Activated naive CD4-positive, alpha-beta T cell treated with anti-CD3 and anti-CD28 coated beads, Interleukin-2, amount 50 U/mL, for 24 hours (primary cell): ENCODE data around the gene TMEM273.

Experiments used
- H3K27ac Mint-ChIP-seq: one replicate; pipeline ENCODE4 v1.8.0; 2021; ENCODE audit warnings: mild to moderate bottlenecking, mixed read lengths
- H3K27me3 Mint-ChIP-seq: one replicate; pipeline ENCODE4 v1.8.0; 2021; ENCODE audit warnings: mixed read lengths
- H3K36me3 Mint-ChIP-seq: one replicate; pipeline ENCODE4 v1.8.0; 2021; ENCODE audit warnings: mixed read lengths
- H3K4me1 Mint-ChIP-seq: one replicate; pipeline ENCODE4 v1.8.0; 2021; ENCODE audit warnings: mixed read lengths
- H3K4me3 Mint-ChIP-seq: one replicate; pipeline ENCODE4 v1.8.0; 2021; ENCODE audit warnings: mild to moderate bottlenecking, mixed read lengths
- H3K9me3 Mint-ChIP-seq: one replicate; pipeline ENCODE4 v1.8.0; 2021; ENCODE audit warnings: mixed read lengths

TMEM273 gene

DNA sequence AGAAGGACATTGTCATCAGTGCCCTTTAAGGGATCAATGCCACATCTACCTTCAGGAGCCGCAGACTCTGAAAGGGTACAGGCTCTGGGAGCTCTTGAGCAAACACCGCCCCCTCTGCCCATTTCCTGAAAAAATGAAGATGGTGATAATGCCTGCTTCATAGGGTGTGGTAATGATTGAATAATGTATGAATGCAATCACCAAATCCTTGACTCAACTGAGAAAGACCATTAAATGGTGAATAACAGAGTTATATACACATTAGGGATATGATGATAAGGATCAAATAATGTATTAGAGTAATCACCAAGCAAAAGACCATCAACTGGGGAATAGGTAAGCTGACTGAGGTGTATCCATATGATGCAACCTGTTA is 55.8 kb downstream of the TMEM273 start:
- H3K9me3 Mint-ChIP-seq: no peaks in the 10 kb centered on the region
- no peaks in the 10 kb centered on the region for H3K36me3 Mint-ChIP-seq
- no peak overlapping the region for H3K4me3 Mint-ChIP-seq
- no peaks in the 10 kb centered on the region for H3K4me1 Mint-ChIP-seq
- peaks cover 9% of the 10 kb centered on the region for H3K27me3 Mint-ChIP-seq
- H3K27ac Mint-ChIP-seq: no peak overlapping the region

- no peak overlapping the region for H3K27ac Mint-ChIP-seq
- H3K4me1 Mint-ChIP-seq: no peaks in the 10 kb centered on the region
- no peaks in the 10 kb centered on the region for H3K36me3 Mint-ChIP-seq
- H3K27me3 Mint-ChIP-seq: peaks cover 9% of the 10 kb centered on the region
- H3K4me3 Mint-ChIP-seq: no peak overlapping the region
- no peaks in the 10 kb centered on the region for H3K9me3 Mint-ChIP-seq
Measured at GRCh38 chr10:49131507-49132361, 56.5 kb downstream of the TMEM273 start.

GRCh38 chr10:49129376-49129775 is 58.8 kb downstream of the TMEM273 start:
- Mint-ChIP-seq H3K4me1 (no peaks in the 10 kb centered on the region), H3K4me3 (no peak overlapping the region), H3K27ac (no peak overlapping the region), H3K36me3 (no peaks in the 10 kb centered on the region), H3K27me3 (peaks cover 6% of the 10 kb centered on the region), H3K9me3 (no peaks in the 10 kb centered on the region)

- Mint-ChIP-seq H3K4me3 (no peak overlapping the region), H3K36me3 (no peaks in the 10 kb centered on the region), H3K27me3 (peaks cover 6% of the 10 kb centered on the region), H3K9me3 (no peaks in the 10 kb centered on the region), H3K27ac (no peak overlapping the region), H3K4me1 (no peaks in the 10 kb centered on the region)
Measured at GRCh38 chr10:49128854-49129253, 59.3 kb downstream of the TMEM273 start.

GRCh38 chr10:49123981-49124950 is 63.9 kb downstream of the TMEM273 start:
- H3K4me1 Mint-ChIP-seq: no peaks in the 10 kb centered on the region
- H3K27ac Mint-ChIP-seq: no peak overlapping the region
- H3K9me3 Mint-ChIP-seq: no peaks in the 10 kb centered on the region
- H3K4me3 Mint-ChIP-seq: no peak overlapping the region
- peaks cover 4% of the 10 kb centered on the region for H3K27me3 Mint-ChIP-seq
- H3K36me3 Mint-ChIP-seq: no peaks in the 10 kb centered on the region

- H3K9me3 Mint-ChIP-seq: no peaks in the 10 kb centered on the region
- H3K27ac Mint-ChIP-seq: no peak overlapping the region
- H3K4me3 Mint-ChIP-seq: no peak overlapping the region
- H3K4me1 Mint-ChIP-seq: no peaks in the 10 kb centered on the region
- no peaks in the 10 kb centered on the region for H3K36me3 Mint-ChIP-seq
- peaks cover 6% of the 10 kb centered on the region for H3K27me3 Mint-ChIP-seq
Measured at GRCh38 chr10:49120911-49121310, 67.3 kb downstream of the TMEM273 start.

DNA sequence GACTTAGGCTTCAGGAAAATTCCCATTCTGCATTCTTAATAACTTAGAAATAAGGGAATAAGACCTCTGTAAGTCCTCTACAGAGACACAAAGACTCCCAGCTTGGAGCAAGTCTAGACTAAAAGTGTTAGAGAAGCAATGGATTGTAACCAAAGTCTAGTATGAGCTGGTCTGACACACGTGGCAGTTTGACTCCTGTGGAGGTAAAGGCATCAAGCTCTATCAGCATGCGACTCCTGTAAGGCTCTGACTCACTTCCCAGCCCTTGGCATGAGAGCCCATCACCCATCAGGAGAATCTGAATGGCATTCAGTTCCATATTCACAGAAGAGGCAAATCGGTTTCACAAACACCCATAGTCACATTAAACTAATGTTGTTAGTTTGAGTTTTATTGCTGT is 68.4 kb downstream of the TMEM273 start:
- Mint-ChIP-seq H3K4me1 (peaks cover 1% of the 10 kb centered on the region), H3K9me3 (no peaks in the 10 kb centered on the region), H3K4me3 (no peak overlapping the region), H3K27ac (no peak overlapping the region), H3K27me3 (peaks cover 8% of the 10 kb centered on the region), H3K36me3 (no peaks in the 10 kb centered on the region)

GRCh38 chr10:49118430-49119074 is 69.6 kb downstream of the TMEM273 start:
- Mint-ChIP-seq H3K4me3 (no peak overlapping the region), H3K4me1 (peaks cover 7% of the 10 kb centered on the region), H3K27ac (no peak overlapping the region), H3K36me3 (no peaks in the 10 kb centered on the region), H3K9me3 (no peaks in the 10 kb centered on the region), H3K27me3 (peaks cover 17% of the 10 kb centered on the region)

- H3K27me3 Mint-ChIP-seq: peaks cover 20% of the 10 kb centered on the region
- H3K4me3 Mint-ChIP-seq: no peak overlapping the region
- no peaks in the 10 kb centered on the region for H3K36me3 Mint-ChIP-seq
- peaks cover 7% of the 10 kb centered on the region for H3K4me1 Mint-ChIP-seq
- H3K9me3 Mint-ChIP-seq: no peaks in the 10 kb centered on the region
- no peak overlapping the region for H3K27ac Mint-ChIP-seq
Measured at GRCh38 chr10:49117376-49118070, 70.7 kb downstream of the TMEM273 start.

- peaks cover 20% of the 10 kb centered on the region for H3K27me3 Mint-ChIP-seq
- H3K4me1 Mint-ChIP-seq: peaks cover 7% of the 10 kb centered on the region
- no peak overlapping the region for H3K27ac Mint-ChIP-seq
- H3K9me3 Mint-ChIP-seq: no peaks in the 10 kb centered on the region
- no peak overlapping the region for H3K4me3 Mint-ChIP-seq
- H3K36me3 Mint-ChIP-seq: no peaks in the 10 kb centered on the region
Measured at GRCh38 chr10:49116509-49117375, 71.4 kb downstream of the TMEM273 start.

DNA sequence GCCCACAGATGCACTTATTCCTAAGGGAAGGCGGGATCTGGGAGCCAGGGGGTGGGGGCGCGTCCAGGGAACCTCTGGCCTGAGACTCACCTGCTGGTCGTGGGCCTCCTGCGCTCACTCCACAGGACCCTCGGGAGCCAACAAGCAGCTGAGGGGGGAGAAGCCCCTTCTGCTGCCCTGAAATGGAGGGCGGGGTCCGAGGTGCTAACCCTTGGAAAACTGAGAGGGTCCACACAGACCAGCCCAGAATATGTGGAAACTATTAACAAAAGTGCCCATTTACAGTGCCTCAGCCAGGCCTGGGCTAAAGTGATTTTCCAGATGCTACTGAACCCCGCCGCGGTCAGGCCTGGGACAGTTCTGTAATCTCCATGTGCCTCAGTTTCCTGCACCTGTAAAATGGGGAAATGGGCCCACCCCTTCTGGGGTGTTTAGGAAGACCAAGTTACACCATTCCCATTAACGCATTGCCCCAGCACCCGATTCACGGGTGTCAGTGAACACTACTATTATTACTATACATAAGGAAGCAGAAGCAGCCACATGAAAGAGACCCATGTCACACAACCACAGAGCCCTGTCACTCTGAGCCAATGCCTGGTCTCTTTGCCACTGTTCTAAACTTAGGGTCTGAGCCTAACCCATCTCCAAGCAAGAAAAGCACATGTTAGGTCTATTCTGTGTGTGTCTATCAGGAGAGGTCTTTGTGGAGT is 72.2 kb downstream of the TMEM273 start:
- Mint-ChIP-seq H3K27ac (no peak overlapping the region), H3K9me3 (no peaks in the 10 kb centered on the region), H3K36me3 (no peaks in the 10 kb centered on the region), H3K27me3 (peaks cover 22% of the 10 kb centered on the region), H3K4me1 (peaks cover 7% of the 10 kb centered on the region), H3K4me3 (no peak overlapping the region)

GRCh38 chr10:49115015-49115795 is 73.0 kb downstream of the TMEM273 start, which contains the start of gene VSTM4:
Gene VSTM4 (minus strand): TSS chr10:49115522. CDS start chr10:49115485, 37 bp downstream.
- Mint-ChIP-seq H3K27ac (no peak within 1 kb of the TSS), H3K27me3 (peaks cover 22% of the 10 kb centered on the region), H3K36me3 (no peaks in the 10 kb centered on the region), H3K4me3 (peak within 1 kb of the TSS; percentile 26), H3K9me3 (no peaks in the 10 kb centered on the region), H3K4me1 (peaks cover 7% of the 10 kb centered on the region)

GRCh38 chr10:49114718-49115014 is 73.5 kb downstream of the TMEM273 start:
- Mint-ChIP-seq H3K27ac (no peak overlapping the region), H3K4me1 (peaks cover 7% of the 10 kb centered on the region), H3K27me3 (peaks cover 22% of the 10 kb centered on the region), H3K9me3 (no peaks in the 10 kb centered on the region), H3K4me3 (peak overlapping the region; percentile 26), H3K36me3 (no peaks in the 10 kb centered on the region)
